Measurements from ENCODE around the gene SEC22C.

The SEC22C gene

GRCh38 chr3:42505128-42505848 is 76.5 kb downstream of the SEC22C start:
- no peak for TF ChIP-seq ZNF274 (IDR thresholded peaks at IDR 0.05; ENCODE audit: low read depth, low read length)
- no peak overlapping the region for H3K4me3 ChIP-seq (ENCODE audit: low read length)

GRCh38 chr3:42504334-42505127 is 77.2 kb downstream of the SEC22C start:
- no peak for TF ChIP-seq ZNF274 (IDR thresholded peaks at IDR 0.05; ENCODE audit: low read depth, low read length)
- no peak overlapping the region for H3K4me3 ChIP-seq (ENCODE audit: low read length)

GRCh38 chr3:42503957-42504333 is 77.8 kb downstream of the SEC22C start:
- no peak for TF ChIP-seq ZNF274 (IDR thresholded peaks at IDR 0.05; ENCODE audit: low read depth, low read length)
- H3K4me3 ChIP-seq (ENCODE audit: low read length), result no peak overlapping the region

GRCh38 chr3:42503251-42503924 is 78.4 kb downstream of the SEC22C start:
- TF ChIP-seq ZNF274 (IDR thresholded peaks at IDR 0.05; ENCODE audit: low read depth, low read length), result no peak
- no peak overlapping the region for H3K4me3 ChIP-seq (ENCODE audit: low read length)

- H3K4me3 ChIP-seq (ENCODE audit: low read length), result peak within 1 kb of the TSS; percentile 56; the same call in 1 of the 2 replicates
- no peak for TF ChIP-seq ZNF274 (IDR thresholded peaks at IDR 0.05; ENCODE audit: low read depth, low read length)
These were observed 79.1 kb downstream of the SEC22C start, which contains the start of gene VIPR1 for GRCh38 chr3:42502429-42503250. TSS of gene VIPR1 (plus strand) at chr3:42502643. CDS start at chr3:42502736, 93 bp downstream.

- TF ChIP-seq ZNF274 (IDR thresholded peaks at IDR 0.05; ENCODE audit: low read depth, low read length), result no peak
These were observed 79.9 kb downstream of the SEC22C start for GRCh38 chr3:42501681-42502428.

GRCh38 chr3:42501321-42501680 is 80.5 kb downstream of the SEC22C start:
- no peak overlapping the region for H3K4me3 ChIP-seq (ENCODE audit: low read length)
- no peak for TF ChIP-seq ZNF274 (IDR thresholded peaks at IDR 0.05; ENCODE audit: low read depth, low read length)

More at GRCh38 chr3:42501681-42502428, 79.9 kb downstream of the SEC22C start:
- H3K4me3 ChIP-seq (ENCODE audit: low read length), result peak overlapping the region; percentile 56; the same call in 1 of the 2 replicates

GRCh38 chr3:42500909-42501308 is 80.9 kb downstream of the SEC22C start:
- no peak overlapping the region for H3K4me3 ChIP-seq (ENCODE audit: low read length)
- TF ChIP-seq ZNF274 (IDR thresholded peaks at IDR 0.05; ENCODE audit: low read depth, low read length), result no peak

- no peak for TF ChIP-seq ZNF274 (IDR thresholded peaks at IDR 0.05; ENCODE audit: low read depth, low read length)
- H3K4me3 ChIP-seq (ENCODE audit: low read length), result no peak overlapping the region
These were observed 81.7 kb downstream of the SEC22C start for GRCh38 chr3:42500091-42500490.

- H3K4me3 ChIP-seq (ENCODE audit: low read length), result no peak overlapping the region
- TF ChIP-seq ZNF274 (IDR thresholded peaks at IDR 0.05; ENCODE audit: low read depth, low read length), result no peak
These were observed 82.3 kb downstream of the SEC22C start for GRCh38 chr3:42499478-42499871.

GRCh38 chr3:42498791-42499477 is 82.8 kb downstream of the SEC22C start:
- no peak for TF ChIP-seq ZNF274 (IDR thresholded peaks at IDR 0.05; ENCODE audit: low read depth, low read length)
- H3K4me3 ChIP-seq (ENCODE audit: low read length), result no peak overlapping the region

GRCh38 chr3:42498034-42498433 is 83.7 kb downstream of the SEC22C start:
- no peak overlapping the region for H3K4me3 ChIP-seq (ENCODE audit: low read length)
- TF ChIP-seq ZNF274 (IDR thresholded peaks at IDR 0.05; ENCODE audit: low read depth, low read length), result no peak

Data from GM08714 (cell line).